Large intestine (tissue), 3 donors: ENCODE measurements around the gene TAF1B. TPM values are rescaled to one million over a fixed set of nuclear protein-coding genes. Genes with fewer than 3 reads are reported as not detected.
A peak's percentile ranks its signal among the peaks of the same experiment; 100 is the strongest.

ENCODE experiments used
- DNase-seq, 2 donors: peaks; one replicate each; pipeline versions ENCODE4 v3.0.0 to v3.0.0-alpha.2; 2013
- H3K27ac ChIP-seq: one replicate; pipeline ENCODE4 v1.5.1; 2013; ENCODE audit warnings: low read length
- H3K27me3 ChIP-seq: 2 replicates; pipeline ENCODE4 v1.6.1; 2013; ENCODE audit warnings: low read length; ENCODE audit not compliant: control insufficient read depth, insufficient read depth
- H3K36me3 ChIP-seq: 2 replicates; pipeline ENCODE4 v1.6.1; 2013; ENCODE audit warnings: low read length; ENCODE audit not compliant: control insufficient read depth, insufficient read depth
- H3K4me1 ChIP-seq: one replicate; pipeline ENCODE4 v1.6.1; 2013; ENCODE audit warnings: low read length; ENCODE audit not compliant: control insufficient read depth, insufficient read depth
- H3K4me3 ChIP-seq: one replicate; pipeline ENCODE4 v1.5.1; 2013; ENCODE audit warnings: low read length
- H3K9me3 ChIP-seq: one replicate; pipeline ENCODE4 v1.6.1; 2013; ENCODE audit warnings: mild to moderate bottlenecking, low read depth, low read length, moderate library complexity; ENCODE audit not compliant: control insufficient read depth
- WGBS: methylation state at CpG from one replicate; pipeline ENCODE4 v1.1.5; 2013; ENCODE audit warnings: low lambda C conversion rate; ENCODE audit not compliant: insufficient coverage; 5-methylcytosine and 5-hydroxymethylcytosine counted together
- polyA plus RNA-seq: library from polyadenylated mRNA; unstranded; fragments of 120-200 nt; gene quantifications from one replicate; pipeline ENCODE4 v1.2.1, GENCODE V29; 2013

The TAF1B gene
- polyA plus RNA-seq, 1 donor = 12.0 TPM

DNA sequence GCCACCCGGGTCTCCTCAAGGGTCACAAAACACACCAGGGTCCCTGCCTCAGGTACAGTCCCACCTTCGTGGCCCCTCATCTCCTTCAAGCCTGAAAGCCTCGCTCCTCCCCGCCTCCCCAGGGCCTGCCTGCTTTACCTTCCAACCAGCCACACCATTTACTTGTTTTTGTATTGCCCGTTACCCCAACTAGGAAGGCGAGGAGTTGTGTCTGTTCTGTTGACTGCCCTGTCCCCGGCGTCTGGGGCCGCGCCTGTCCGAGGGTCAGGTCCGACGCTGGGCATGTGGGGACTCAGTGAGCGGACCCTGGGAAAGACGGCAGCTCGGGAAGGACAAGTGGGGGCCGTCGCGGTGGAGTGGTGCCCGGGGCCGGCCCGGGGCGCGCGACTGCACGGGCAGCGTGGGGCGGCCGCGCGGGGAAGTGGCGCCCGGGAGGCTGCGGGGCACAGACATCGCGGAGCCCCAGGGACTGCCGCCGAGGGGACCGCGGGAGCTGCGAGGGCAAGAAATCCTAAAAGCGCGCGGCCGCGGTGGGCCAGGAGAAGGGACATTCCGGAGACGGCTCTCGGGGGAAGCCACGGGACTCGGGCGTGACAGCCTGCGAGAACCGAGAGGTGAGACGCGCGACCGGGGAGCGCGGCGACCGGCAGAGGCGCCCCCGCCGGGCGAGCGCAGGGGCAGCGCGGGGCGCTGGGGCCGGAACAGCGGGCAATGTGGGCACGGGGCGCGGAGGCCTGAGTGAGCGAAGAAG lies 107.4 kb downstream of the TAF1B start:
- Histone ChIP-seq H3K4me3 (peak overlapping the region; percentile 44), H3K36me3 (no peaks in the 10 kb centered on the region), H3K4me1 (no peaks in the 10 kb centered on the region), H3K27ac (no peak overlapping the region), H3K27me3 (peaks cover 12% of the 10 kb centered on the region), H3K9me3 (no peaks in the 10 kb centered on the region)
- DNase-seq = peak; percentile 35 to 66
- no CpG with 5 or more reads among the region's 76 CpGs for WGBS

DNA sequence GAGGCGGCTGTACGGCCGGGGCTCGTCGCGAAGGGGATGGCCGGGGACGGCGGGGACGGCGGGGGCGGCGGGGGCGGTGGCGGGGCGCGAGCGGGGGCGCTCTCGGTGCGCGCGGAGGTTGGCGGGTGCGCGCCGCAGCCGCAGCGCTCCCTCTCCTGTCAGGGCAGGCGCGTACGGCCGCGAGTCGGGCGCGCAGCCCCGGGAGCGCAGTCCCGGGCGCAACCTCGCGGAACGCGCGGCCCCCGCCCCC lies 107.9 kb downstream of the TAF1B start:
- peaks cover 11% of the 10 kb centered on the region for H3K27me3 ChIP-seq
- peak overlapping the region; percentile 44 for H3K4me3 ChIP-seq
- no peaks in the 10 kb centered on the region for H3K36me3 ChIP-seq
- WGBS = no CpG with 5 or more reads among the region's 47 CpGs
- H3K27ac ChIP-seq = no peak overlapping the region
- no peaks in the 10 kb centered on the region for H3K9me3 ChIP-seq
- no peak for DNase-seq
- no peaks in the 10 kb centered on the region for H3K4me1 ChIP-seq

DNA sequence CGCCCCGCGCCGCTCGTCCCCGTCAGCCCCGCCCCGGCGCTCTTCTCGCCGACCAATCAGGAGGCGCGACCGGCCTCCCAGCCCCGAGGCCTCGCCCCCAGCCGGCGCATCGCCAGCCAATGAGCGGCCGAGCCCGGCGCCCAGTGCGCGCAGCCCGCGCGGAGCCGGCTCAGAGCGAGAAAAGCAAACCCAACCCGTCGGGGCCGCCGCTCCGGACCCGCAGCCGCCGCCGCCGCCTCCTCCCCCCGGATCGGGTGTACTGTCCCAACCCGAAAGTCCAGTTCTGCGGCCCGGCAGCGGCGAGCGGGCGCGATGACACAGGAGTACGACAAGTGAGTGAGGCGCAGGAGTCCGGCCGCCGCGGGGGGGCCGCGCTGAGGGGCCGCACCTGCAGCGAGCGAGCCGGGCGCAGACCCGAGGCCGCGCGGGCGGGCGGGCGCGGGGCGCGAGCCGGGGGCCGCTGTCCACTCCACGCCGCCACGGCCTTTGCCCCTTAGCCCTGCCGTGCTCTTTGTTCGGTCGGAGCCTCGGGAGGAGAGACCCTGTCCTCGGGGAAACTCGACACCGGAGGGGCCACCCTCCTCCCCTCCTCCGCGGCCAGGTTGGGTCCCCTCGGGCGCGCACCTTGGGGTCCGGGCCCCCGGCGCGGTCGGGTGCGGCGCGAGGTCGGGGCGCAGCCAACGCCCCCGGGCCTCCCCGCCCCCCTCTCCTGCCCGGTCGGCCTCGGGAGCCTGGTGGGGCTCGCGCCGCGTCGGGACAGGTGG lies 108.4 kb downstream of the TAF1B start, which contains the start of gene GRHL1:
GRHL1 (plus strand) TSS at position 172 of the 764 bp plus-strand sequence; CDS start at position 313, 141 bp downstream.
- WGBS = no CpG with 5 or more reads among the region's 111 CpGs
- no peaks in the 10 kb centered on the region for H3K4me1 ChIP-seq
- H3K4me3 ChIP-seq = peak within 1 kb of the TSS; percentile 64
- no peaks in the 10 kb centered on the region for H3K9me3 ChIP-seq
- H3K36me3 ChIP-seq = no peaks in the 10 kb centered on the region
- no peak within 1 kb of the TSS for H3K27ac ChIP-seq
- peak; percentile 91 to 94 for DNase-seq
- H3K27me3 ChIP-seq = peaks cover 11% of the 10 kb centered on the region

DNA sequence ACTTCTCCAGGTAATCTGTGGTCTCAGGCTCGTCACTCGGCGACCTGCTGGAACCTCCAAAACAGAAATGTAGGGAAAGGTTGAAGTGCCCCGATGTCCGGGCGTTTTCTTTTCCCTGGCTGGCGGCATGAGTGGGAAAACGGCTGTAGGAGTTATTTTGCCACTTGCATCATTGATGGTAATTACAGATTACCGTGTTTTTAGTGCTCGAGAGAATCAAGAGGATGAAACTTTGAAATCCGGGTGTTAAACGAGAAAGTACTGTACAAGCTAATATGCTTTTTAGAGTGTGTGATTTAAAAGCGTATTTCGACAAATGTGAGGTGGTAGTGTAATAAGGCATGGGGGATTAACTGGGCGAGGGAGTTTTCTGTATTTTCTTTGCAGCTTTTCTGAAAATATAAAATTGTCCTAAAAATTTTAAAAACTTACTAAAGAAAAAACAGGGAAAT lies 109.0 kb downstream of the TAF1B start:
- WGBS = 43% methylated on average over 6 of the region's 15 CpGs
- no peaks in the 10 kb centered on the region for H3K36me3 ChIP-seq
- no peaks in the 10 kb centered on the region for H3K9me3 ChIP-seq
- H3K27ac ChIP-seq = no peak overlapping the region
- no peaks in the 10 kb centered on the region for H3K4me1 ChIP-seq
- H3K27me3 ChIP-seq = peaks cover 11% of the 10 kb centered on the region
- DNase-seq = no peak
- H3K4me3 ChIP-seq = peak overlapping the region; percentile 64

DNA sequence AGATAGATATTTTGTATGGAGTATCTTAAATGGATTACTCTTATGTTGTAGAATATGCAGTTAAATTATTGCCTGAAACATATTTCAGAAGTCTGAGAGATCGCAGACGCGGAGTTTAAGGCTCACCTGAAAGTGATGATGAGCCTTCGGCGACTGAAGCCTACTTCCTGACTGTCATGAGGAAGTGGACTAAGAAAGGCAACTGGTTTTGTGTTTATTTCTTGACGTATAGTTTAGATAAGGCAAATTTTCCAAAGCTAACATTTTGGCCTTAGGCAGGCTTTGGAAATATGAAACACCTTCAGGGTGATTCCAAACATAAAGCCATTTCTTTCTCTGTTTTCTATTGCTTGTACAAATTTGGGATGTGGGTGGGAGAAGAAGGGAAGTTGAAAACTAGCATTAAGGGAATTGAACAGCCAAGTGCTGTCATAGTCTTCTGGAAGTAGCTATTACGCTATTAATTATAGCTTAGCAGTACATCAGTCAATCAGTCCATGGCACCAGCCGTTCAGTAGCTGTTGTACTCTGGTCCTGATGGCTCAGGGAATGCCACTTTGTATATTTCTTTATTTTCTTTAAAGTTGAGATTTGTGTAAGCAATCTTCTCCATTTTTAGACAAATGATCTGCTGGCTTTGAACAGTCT lies 109.7 kb downstream of the TAF1B start:
- WGBS = 43% methylated on average over 3 of the region's 8 CpGs
- Histone ChIP-seq H3K9me3 (no peaks in the 10 kb centered on the region), H3K4me1 (no peaks in the 10 kb centered on the region), H3K27ac (no peak overlapping the region), H3K27me3 (peaks cover 11% of the 10 kb centered on the region), H3K4me3 (no peak overlapping the region), H3K36me3 (no peaks in the 10 kb centered on the region)
- no peak for DNase-seq

DNA sequence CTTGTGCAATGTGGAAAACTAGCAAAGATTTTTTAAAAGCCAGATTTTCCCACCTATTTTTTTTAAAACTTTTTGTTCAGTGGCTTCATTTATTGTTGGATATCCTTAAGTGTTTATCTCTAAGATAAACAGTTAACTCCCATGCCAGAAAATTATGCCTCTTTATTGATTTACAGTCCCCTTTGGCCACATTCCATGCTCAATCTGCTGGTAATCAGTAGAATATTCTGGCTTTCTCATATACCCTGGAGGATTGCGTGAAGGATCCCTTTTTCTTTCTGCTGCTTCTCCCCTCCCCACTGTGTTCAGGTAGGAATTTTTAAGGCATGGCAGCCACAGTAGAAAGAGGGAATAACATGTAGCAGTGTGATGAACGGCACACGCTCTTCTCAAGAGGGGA lies 110.9 kb downstream of the TAF1B start:
- H3K27me3 ChIP-seq = peaks cover 11% of the 10 kb centered on the region
- DNase-seq = no peak
- no peaks in the 10 kb centered on the region for H3K4me1 ChIP-seq
- no peak overlapping the region for H3K4me3 ChIP-seq
- WGBS = 27% methylated on average over 3 of the region's 3 CpGs
- no peaks in the 10 kb centered on the region for H3K9me3 ChIP-seq
- H3K36me3 ChIP-seq = no peaks in the 10 kb centered on the region
- H3K27ac ChIP-seq = no peak overlapping the region

DNA sequence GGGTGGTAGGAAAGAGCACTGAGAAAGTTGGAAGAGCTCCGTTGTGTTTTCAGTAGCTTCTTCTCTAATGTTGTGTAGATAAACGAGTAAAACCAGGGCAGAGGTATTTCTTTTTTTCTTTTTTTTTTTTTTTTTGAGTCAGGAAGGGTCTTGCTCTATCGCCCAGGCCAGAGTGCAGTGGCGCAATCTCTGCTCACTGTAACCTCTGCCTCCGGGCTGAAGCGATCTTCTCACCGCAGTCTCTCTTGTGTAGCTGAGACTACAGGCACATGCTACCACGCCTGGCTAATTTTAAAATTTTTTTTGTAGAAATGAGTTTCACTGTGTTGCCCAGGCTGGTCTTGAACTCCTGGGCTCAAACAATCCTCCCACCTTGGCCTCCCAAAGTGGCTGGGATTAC lies 114.8 kb downstream of the TAF1B start:
- H3K27me3 ChIP-seq = no peaks in the 10 kb centered on the region
- no peaks in the 10 kb centered on the region for H3K4me1 ChIP-seq
- no peak overlapping the region for H3K4me3 ChIP-seq
- H3K27ac ChIP-seq = no peak overlapping the region
- 71% methylated on average over 1 of the region's 8 CpGs for WGBS
- DNase-seq = no peak
- H3K9me3 ChIP-seq = no peaks in the 10 kb centered on the region
- no peaks in the 10 kb centered on the region for H3K36me3 ChIP-seq

DNA sequence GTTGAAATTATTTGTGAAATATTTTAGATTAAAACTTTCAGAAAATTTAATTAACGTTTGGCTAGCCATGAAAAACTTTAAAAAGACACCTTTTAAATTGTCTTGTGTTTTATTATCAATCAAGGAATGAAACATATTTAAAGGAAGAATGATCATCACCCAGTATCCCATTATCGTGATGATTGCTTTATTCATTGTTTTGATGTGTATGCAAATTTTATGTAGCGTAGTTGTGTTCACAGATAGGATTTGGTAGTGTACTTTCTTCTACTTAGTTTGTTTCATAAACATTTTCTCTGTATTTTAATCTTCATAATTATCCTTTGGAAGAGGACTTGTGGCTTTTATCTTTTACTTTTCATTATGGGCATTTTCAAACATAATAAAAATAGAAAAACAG lies 116.0 kb downstream of the TAF1B start:
- Histone ChIP-seq H3K27ac (no peak overlapping the region), H3K4me1 (no peaks in the 10 kb centered on the region), H3K4me3 (no peak overlapping the region)

DNA sequence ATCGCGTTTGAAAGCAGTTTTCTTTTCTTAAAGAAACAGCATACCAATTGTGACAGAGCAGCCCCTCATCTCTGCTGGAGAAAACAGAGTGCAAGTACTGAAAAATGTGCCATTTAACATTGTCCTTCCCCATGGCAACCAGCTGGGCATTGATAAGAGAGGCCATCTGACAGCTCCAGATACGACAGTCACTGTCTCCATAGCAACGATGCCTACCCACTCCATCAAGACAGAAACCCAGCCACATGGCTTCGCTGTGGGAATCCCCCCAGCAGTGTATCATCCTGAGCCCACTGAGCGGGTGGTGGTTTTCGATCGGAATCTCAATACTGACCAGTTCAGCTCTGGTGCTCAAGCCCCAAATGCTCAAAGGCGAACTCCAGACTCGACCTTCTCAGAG lies 117.7 kb downstream of the TAF1B start:
- no peaks in the 10 kb centered on the region for H3K9me3 ChIP-seq
- no peak overlapping the region for H3K27ac ChIP-seq
- no peaks in the 10 kb centered on the region for H3K4me1 ChIP-seq
- H3K36me3 ChIP-seq = no peaks in the 10 kb centered on the region
- H3K27me3 ChIP-seq = no peaks in the 10 kb centered on the region
- no peak for DNase-seq
- WGBS = 80% methylated on average over 1 of the region's 10 CpGs
- H3K4me3 ChIP-seq = no peak overlapping the region

More for the DNA sequence above, 116.0 kb downstream of the TAF1B start:
- Histone ChIP-seq H3K27me3 (no peaks in the 10 kb centered on the region), H3K36me3 (no peaks in the 10 kb centered on the region), H3K9me3 (no peaks in the 10 kb centered on the region)
- WGBS = 87% methylated on average over 2 of the region's 3 CpGs
- no peak for DNase-seq

DNA sequence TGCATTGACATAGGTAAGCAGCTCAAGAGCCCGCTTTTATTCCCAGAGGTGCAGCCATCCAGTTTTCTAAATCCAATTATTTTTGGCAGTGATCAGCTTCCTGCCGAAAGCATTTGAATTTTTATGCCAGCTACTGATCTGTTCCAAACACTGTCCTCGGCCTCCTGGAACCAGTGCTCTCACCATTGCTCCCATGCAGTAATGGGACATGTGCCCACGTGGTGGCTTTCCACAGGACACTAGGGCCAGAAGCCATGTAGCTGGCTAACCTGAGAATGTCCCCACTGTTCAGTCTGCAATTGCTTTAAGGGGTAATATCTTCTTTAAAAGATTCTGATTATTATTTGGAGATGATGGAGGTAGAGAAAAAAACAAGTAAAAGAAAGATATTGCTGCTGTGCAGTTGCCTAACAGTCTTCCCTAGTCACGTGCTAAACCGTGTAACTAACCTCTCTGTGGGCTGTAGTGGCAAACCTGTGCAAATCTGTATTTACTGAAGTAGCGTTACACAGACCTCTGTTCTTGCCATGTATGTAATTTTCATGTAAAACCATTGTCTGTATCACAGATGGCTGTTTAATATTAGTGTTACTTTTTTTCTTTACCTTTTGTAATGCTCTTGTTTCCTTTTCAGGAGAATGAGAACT lies 121.2 kb downstream of the TAF1B start:
- Histone ChIP-seq H3K27ac (no peak overlapping the region), H3K27me3 (no peaks in the 10 kb centered on the region), H3K4me1 (no peaks in the 10 kb centered on the region), H3K36me3 (no peaks in the 10 kb centered on the region), H3K4me3 (no peak overlapping the region), H3K9me3 (no peaks in the 10 kb centered on the region)
- DNase-seq = no peak
- no CpG with 5 or more reads among the region's 7 CpGs for WGBS
